GM12878 (cell line): ENCODE results near the gene KRTAP5-8. TPM values are rescaled to one million over a fixed set of nuclear protein-coding genes. Genes with fewer than 3 reads are reported as not detected.

Source experiments
- ATAC-seq: fragments of 200-7000 bp; cut with Tn5 transposase; 3 replicates; pipeline ENCODE4 v1.9.1; 2020; ENCODE audit warnings: mild to moderate bottlenecking, moderate library complexity
- BruUV-seq: library from RNA; stranded (reverse); fragments of 400-500 nt; replicated peaks from 2 replicates; lab custom pipeline; 2021; lab: Mats Ljungman, UMichigan
- CTCF ChIA-PET: fragments of 300-600 bp; sonication (Branson Sonifier 250); formaldehyde crosslinking; extraction: SDS; loops from one replicate; lab custom pipeline; 2021; ENCODE audit warnings: inconsistent platforms; lab: Yijun Ruan, JAX
- POLR2A ChIA-PET: fragments of 350-600 bp; formaldehyde crosslinking; extraction: SDS; loops from one replicate; lab custom pipeline; 2021; ENCODE audit warnings: inconsistent platforms; lab: Charles Lee
- RAD21 ChIA-PET: fragments of 300-600 bp; sonication (Branson Sonifier 250); formaldehyde crosslinking; loops from one replicate; lab custom pipeline; 2023; ENCODE audit warnings: antibody characterized with exemption; ENCODE audit not compliant: unreplicated experiment; lab: Charles Lee
- SMC1A ChIA-PET: fragments of 300-600 bp; sonication (Branson Sonifier 250); formaldehyde crosslinking; loops from one replicate; lab custom pipeline; 2023; ENCODE audit not compliant: unreplicated experiment, uncharacterized antibody; lab: Charles Lee
- DNase-seq: peaks from one replicate; pipeline ENCODE4 v3.0.0-alpha.2; 2011; ENCODE audit warnings: low read depth, low spot score
- FAIRE-seq: peaks from 3 replicates; lab custom pipeline; 2011; peaks lifted over from hg19 to GRCh38; lab: Jason Lieb, UNC
- H2AFZ ChIP-seq: 2 replicates; pipeline ENCODE4 v1.6.0; 2011; ENCODE audit warnings: low read depth, low read length, control low read depth; ENCODE audit not compliant: control insufficient read depth
- H3K27ac ChIP-seq: 2 replicates; pipeline ENCODE4 v1.5.1; 2011; ENCODE audit warnings: control low read depth; ENCODE audit not compliant: control insufficient read depth, insufficient read depth
- H3K27me3 ChIP-seq, 2 experiments: replicated peaks in 1 of 2; 2 replicates each; pipeline versions ENCODE4 v1.6.0 to v1.6.1; 2011; ENCODE audit warnings: low read length in 1 of 2; ENCODE audit not compliant: control insufficient read depth in 2 of 2, insufficient read depth in 2 of 2
- H3K36me3 ChIP-seq, 2 experiments: 2 replicates each; pipeline ENCODE4 v1.5.1; 2011; ENCODE audit warnings: low read length in 1 of 2; ENCODE audit not compliant: control insufficient read depth in 2 of 2, insufficient read depth in 2 of 2
- H3K4me1 ChIP-seq: 2 replicates; pipeline ENCODE4 v1.6.1; 2011; ENCODE audit warnings: mild to moderate bottlenecking, low read length, moderate library complexity, mixed read lengths; ENCODE audit not compliant: control insufficient read depth, insufficient read depth
- H3K4me2 ChIP-seq: 2 replicates; pipeline ENCODE4 v1.6.0; 2011; ENCODE audit warnings: control low read depth; ENCODE audit not compliant: control insufficient read depth, insufficient read depth
- H3K4me3 ChIP-seq: fragments of 200-600 bp; sonication (generic); 2 replicates; pipeline ENCODE4 v1.5.1; 2016
- H3K79me2 ChIP-seq: 2 replicates; pipeline ENCODE4 v1.6.0; 2011; ENCODE audit warnings: low read length; ENCODE audit not compliant: control insufficient read depth, insufficient read depth
- H3K9ac ChIP-seq: 2 replicates; pipeline ENCODE4 v1.8.0; 2011; ENCODE audit warnings: low read length, control low read depth, mixed read lengths; ENCODE audit not compliant: control insufficient read depth, insufficient read depth
- H3K9me3 ChIP-seq: replicated peaks from 3 replicates; pipeline ENCODE4 v1.5.1; 2011; ENCODE audit warnings: mild to moderate bottlenecking, low read length; ENCODE audit not compliant: control insufficient read depth, insufficient read depth
- H4K20me1 ChIP-seq: 2 replicates; pipeline ENCODE4 v1.6.0; 2011; ENCODE audit not compliant: control insufficient read depth, insufficient read depth
- ATF7 ChIP-seq: fragments of 450-650 bp; IDR thresholded peaks from 2 replicates; pipeline ENCODE4 v1.6.1; 2016; ENCODE audit warnings: low read depth, mild to moderate bottlenecking
- EZH2 ChIP-seq: IDR thresholded peaks from 2 replicates; pipeline ENCODE4 v1.6.1; 2012; ENCODE audit warnings: low read depth, mild to moderate bottlenecking, control low read depth, inconsistent platforms, low read length, borderline replicate concordance; ENCODE audit not compliant: control insufficient read depth
- HDAC2 ChIP-seq: fragments of 200-600 bp; sonication (generic); IDR thresholded peaks from 2 replicates; pipeline ENCODE4 v1.6.1; 2017
- HDAC6 ChIP-seq: fragments of 200-600 bp; sonication (generic); IDR thresholded peaks from one replicate; pipeline ENCODE4 v1.8.0; 2017; ENCODE audit warnings: antibody characterized with exemption; ENCODE audit not compliant: unreplicated experiment
- JUNB ChIP-seq: IDR thresholded peaks from 2 replicates; pipeline ENCODE4 v1.6.1; 2016; ENCODE audit warnings: antibody characterized with exemption, mild to moderate bottlenecking
- KLF5 ChIP-seq: fragments of 450-650 bp; IDR thresholded peaks from 2 replicates; pipeline ENCODE4 v1.6.1; 2014; ENCODE audit warnings: mild to moderate bottlenecking; ENCODE audit not compliant: partially characterized antibody
- NFYA ChIP-seq: IDR thresholded peaks from 2 replicates; pipeline ENCODE4 v1.6.1; 2011; ENCODE audit warnings: low read depth, mild to moderate bottlenecking, low read length, improper control_type of control experiment, borderline replicate concordance
- PBX3 ChIP-seq: IDR thresholded peaks from 2 replicates; pipeline ENCODE4 v1.6.1; 2011; ENCODE audit warnings: mild to moderate bottlenecking, low read depth, low read length, moderate library complexity; ENCODE audit not compliant: insufficient replicate concordance
- POLR2AphosphoS5 ChIP-seq: IDR thresholded peaks from 2 replicates; pipeline ENCODE4 v1.6.1; 2011; ENCODE audit warnings: mild to moderate bottlenecking, low read length, inconsistent platforms
- PRDM15 ChIP-seq: fragments of 450-650 bp; formaldehyde crosslinking; IDR thresholded peaks from 2 replicates; pipeline ENCODE4 v1.4.0; 2020; ENCODE audit warnings: mild to moderate bottlenecking, moderate library complexity
- RELB ChIP-seq: fragments of 450-650 bp; IDR thresholded peaks from 2 replicates; pipeline ENCODE4 v1.6.1; 2017; ENCODE audit warnings: low read depth, mild to moderate bottlenecking, moderate library complexity
- RUNX3 ChIP-seq: IDR thresholded peaks from 2 replicates; pipeline ENCODE4 v1.6.1; 2012; ENCODE audit warnings: low read length, inconsistent platforms
- ZNF384 ChIP-seq: IDR thresholded peaks from 2 replicates; pipeline ENCODE4 v1.6.1; 2012; ENCODE audit warnings: low read depth, mild to moderate bottlenecking, low read length, improper control_type of control experiment, borderline replicate concordance
- ZNF592 ChIP-seq: fragments of 450-650 bp; IDR thresholded peaks from 2 replicates; pipeline ENCODE4 v1.6.1; 2017; ENCODE audit warnings: mild to moderate bottlenecking, moderate library complexity
- WGBS: methylation state at CpG from one replicate; pipeline ENCODE4 v1.1.6; 2016; ENCODE audit warnings: low lambda C conversion rate; ENCODE audit not compliant: insufficient replicate concordance, insufficient coverage; ENCODE audit errors: missing lambda C conversion rate; 5-methylcytosine and 5-hydroxymethylcytosine counted together
- in situ Hi-C: fragments of 300-500 bp; cut with MboI; formaldehyde crosslinking; loops from 9 replicates; pipeline ENCODE4 v1.14.3; 2018; ENCODE audit warnings: mixed read lengths
- intact Hi-C: fragments of 100-400 bp; cut with micrococcal nuclease; formaldehyde crosslinking; loops from one replicate; pipeline ENCODE4 v1.14.2; 2022; ENCODE audit not compliant: unreplicated experiment
- polyA plus RNA-seq, 11 experiments: library from polyadenylated mRNA; depleted of rRNA in 4 of 11; unstranded in 6 of 11; stranded (reverse) in 5 of 11; fragments of >200 nt; fragmentation: Nextera tagmentation in 4 of 11; fragmentation: Illumina TruSeq in 1 of 11; extraction: Ambion mirVana in 4 of 11; extraction: Trizol in 1 of 11; gene quantifications; 1 replicate in 1 of 11; 2 replicates in 10 of 11; pipeline versions ENCODE4 v1.2.1 to v1.2.3, GENCODE V29; 2011 to 2016; ENCODE audit warnings: inconsistent platforms in 2 of 11, missing spikeins in 2 of 11, low read depth in 1 of 11
- total RNA-seq, 4 experiments: library from RNA; depleted of rRNA in 3 of 4; stranded (reverse); fragments of >200 nt in 3 of 4; fragmentation: Illumina TruSeq in 1 of 4; extraction: Trizol in 1 of 4; gene quantifications; 2 replicates each; pipeline versions ENCODE4 v1.2.1 to v1.2.3, GENCODE V29; 2013 to 2021

KRTAP5-8 gene
- total and polyA plus RNA-seq, 10 of the 15 experiments (the other 5 are each of a cell fraction or from before 2014, with no cell fraction given): 0.07 to 0.36 (median 0.13) TPM; not detected in 6

- ChIA-PET CTCF (no interaction called here), POLR2A (no interaction called here), SMC1A (interaction anchor here (1.0 to 1.1 kb wide), 3 partner anchors 14 to 37 kb away, joined by 3 read pairs; no protein-coding TSS in a partner anchor), RAD21 (no interaction called here)
- Histone ChIP-seq H3K79me2 (no peaks in the 10 kb centered on the region), H3K9ac (no peak overlapping the region), H3K27ac (no peak overlapping the region), H2AFZ (no peak overlapping the region), H3K36me3 (peaks cover 5 to 6% of the 10 kb centered on the region in 2 experiments; a peak in 3 of 4 replicates), H4K20me1 (no peaks in the 10 kb centered on the region), H3K4me2 (no peak overlapping the region), H3K9me3 (no peaks in the 10 kb centered on the region; the same call in 2 of the 3 replicates), H3K4me3 (no peak overlapping the region), H3K4me1 (0 out of 2 replicates have a peak, but pooled peaks cover 2% of the 10 kb centered on the region), H3K27me3 (no peaks in the 10 kb centered on the region)
- in situ Hi-C loops (no loop called here), intact Hi-C loops (no loop called here)
- 93% methylated on average over 9 of the region's 9 CpGs for WGBS
- no peak for TF ChIP-seq PRDM15
- TF ChIP-seq RUNX3: no peak
- no peak for TF ChIP-seq RELB
- TF ChIP-seq HDAC2: no peak
- no peak for TF ChIP-seq ATF7
- TF ChIP-seq POLR2AphosphoS5: no peak
- TF ChIP-seq KLF5: no peak
- no peak for TF ChIP-seq EZH2
- TF ChIP-seq ZNF592: no peak
- TF ChIP-seq NFYA: no peak
- TF ChIP-seq PBX3: no peak
- no peak for TF ChIP-seq JUNB
- TF ChIP-seq HDAC6: no peak
- TF ChIP-seq ZNF384: no peak
- ATAC-seq: no peak
- BruUV-seq: no TSS peak
- FAIRE-seq: no peak
- DNase-seq: no peak
Observed at GRCh38 chr11:71505781-71506180, 32.0 kb upstream of the KRTAP5-8 start.
